GM19239 (cell line): ENCODE measurements around the gene CHRND.

Experiments used
- DNase-seq: peaks from one replicate; pipeline ENCODE4 v3.0.0; 2011; ENCODE audit warnings: low spot score; ENCODE audit not compliant: insufficient read length
- FAIRE-seq: peaks from 2 replicates; lab custom pipeline; 2011; peaks lifted over from hg19 to GRCh38; lab: Jason Lieb, UNC

CHRND gene

DNA sequence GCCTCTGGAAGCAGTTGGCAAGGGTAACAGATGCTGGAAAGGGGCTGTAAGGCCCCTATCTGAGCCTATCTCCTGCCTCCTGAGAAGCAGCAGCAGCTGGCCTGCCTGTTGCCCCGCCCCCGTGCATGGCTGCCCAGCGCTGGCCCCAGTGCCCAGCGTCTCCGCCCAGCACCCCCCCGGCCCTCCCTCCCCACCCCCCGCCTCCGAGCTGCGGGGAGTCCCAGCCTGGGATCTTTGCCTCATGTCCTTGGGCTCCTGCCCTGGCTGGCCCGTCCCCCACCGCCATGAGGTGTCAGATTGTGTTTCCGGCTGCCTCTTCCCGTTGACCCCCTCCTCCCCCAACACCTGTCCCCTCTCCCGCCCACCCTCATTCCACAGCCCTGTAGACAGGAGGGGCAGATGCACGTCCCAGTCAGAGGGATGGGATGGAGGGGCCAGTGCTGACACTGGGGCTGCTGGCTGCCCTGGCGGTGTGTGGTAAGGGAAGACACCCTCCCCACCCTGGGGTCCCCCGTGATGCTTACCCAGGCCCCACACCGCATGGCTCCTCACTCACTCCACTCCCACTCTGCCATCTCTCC, at the start of gene CHRND:
Gene CHRND, plus strand, starts transcription at position 370 of the 581 bp plus-strand sequence. Its CDS starts 56 bp downstream, at position 426.
- FAIRE-seq, result no peak
- no peak for DNase-seq

DNA sequence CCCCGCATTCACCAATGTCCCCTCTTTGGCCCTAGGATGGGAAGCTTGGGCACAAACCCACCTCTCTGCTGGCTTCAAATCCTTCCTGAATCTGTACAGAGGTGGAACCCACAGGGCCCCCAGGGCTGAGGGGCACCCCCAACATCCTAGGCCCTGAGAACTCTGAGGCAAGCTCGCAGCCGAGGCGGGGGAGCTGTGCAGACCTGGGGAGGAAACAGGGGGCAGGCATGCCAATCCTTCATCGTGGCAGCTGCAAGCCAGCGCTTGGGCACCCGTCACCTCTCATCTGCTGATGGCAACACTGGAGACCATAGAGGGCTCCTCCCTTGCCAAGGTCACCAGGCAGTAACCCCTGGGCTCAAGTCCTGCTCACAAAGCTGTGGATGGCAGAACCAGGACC, 49.2 kb upstream of the CHRND start:
- DNase-seq (no peak), FAIRE-seq (no peak)

DNA sequence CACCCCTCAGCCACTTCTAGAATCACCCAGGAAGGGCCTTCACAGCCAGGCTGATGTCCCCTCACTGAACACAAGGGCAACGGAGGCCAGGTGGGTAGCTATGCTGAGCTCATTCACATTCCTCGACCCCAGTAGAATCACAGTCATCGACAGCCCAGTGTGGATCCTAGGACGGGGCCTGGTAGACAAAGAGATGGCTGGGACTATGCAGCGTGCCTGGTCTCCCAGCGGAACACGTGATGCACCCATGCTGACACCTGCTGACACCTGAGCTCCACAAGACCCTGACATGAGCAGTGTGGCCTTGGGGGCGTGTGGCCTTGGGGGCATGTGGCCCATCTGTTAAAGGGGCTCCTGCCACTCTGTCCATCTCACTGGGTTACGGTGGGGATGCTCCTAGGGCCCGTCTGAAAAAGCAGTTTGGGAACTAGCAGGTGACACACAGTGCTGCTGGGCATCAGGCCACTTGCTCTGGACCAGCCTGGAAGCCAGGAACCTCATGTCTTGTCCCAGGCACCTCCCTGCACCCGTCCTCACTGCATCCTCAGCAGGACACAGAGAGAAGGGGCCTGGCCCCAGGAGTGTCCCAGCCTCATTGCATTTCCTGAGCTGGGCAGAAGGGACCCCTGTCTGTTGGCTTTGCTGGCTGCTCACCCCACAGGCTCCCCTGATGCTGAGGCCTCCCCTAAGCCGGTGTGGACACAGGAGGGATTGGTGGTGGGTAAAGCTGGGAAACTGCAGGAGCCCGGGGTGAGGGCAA, 48.0 kb upstream of the CHRND start:
- FAIRE-seq, result no peak
- no peak for DNase-seq

DNA sequence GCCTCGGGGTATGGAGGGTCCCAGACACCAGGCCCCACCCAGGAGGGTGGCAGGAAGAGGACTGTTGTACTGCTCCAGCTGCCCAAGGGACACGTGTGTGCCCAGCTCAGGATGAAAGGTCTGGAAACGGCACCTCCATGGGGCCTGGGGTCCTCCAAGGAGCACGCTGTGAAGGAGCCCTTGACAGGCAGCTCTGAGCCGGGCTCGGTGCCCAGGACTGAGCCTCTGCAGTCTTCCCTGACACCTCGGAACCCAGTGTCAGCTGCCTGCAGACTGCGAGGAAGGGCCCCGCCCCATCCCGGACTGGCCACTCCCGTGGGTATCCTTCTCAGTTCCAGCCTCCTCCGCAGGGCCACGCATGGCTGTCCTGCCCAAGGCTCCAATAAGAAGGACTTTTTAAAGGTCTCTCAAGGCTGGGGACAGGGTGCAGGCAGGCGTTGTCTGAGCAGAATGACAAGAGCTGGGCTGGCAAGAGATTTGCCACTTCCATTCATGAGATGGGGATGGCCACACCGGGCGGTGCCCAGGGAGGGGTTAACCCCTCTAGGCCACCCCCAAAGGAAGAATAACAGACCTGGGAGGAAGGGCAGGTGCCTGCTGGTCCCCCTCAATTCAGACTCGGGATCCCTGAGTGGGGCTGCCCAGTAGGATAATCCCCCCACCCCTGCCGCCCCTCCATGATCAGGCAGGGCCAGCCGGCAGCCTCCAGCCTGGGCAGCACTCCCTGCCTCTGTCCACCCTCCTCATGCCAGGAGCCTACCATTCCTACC, 47.2 kb upstream of the CHRND start:
- no peak for FAIRE-seq

DNA sequence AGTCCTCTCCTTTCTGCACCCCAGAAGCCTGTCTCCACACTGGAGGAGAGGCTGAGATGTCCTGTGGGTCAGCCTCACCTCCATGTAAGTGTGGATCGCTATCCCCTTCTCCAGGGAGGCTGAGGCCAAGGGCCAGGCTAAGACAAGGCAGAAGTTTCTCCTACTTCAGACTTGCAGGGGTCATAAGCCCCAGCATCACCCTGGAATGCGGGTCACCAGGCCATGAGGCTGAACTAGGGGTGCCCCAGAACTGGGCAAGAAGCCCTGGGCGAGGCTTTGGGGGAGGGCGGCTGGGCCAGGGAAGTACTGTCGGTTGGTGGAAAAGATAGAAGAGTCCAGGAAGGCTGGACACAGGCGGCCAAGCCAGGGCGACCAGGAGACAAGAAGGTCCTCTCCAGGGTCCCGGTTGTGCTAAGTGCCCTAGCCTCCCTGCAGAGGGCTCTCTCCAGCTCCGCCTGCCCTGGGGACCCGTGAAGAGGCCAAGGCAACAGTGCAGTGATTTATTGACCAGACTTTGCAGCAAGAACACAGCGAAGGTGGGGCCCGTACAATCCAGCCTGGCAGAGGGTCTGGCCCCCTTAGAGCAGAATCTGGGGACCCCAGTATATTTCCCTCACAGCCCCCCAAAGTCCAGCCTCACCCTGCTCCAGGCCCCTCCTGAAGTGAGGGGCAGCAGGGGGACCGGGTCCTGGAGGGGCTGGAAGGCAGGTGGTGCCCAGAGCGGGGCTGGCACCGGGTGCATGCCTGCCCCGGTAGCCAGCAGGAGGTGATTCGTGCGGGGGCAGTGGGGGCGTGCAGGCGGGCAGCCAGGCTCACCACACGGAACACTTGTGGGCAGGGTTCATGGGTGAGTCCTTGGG, 46.4 kb upstream of the CHRND start:
- DNase-seq (no peak), FAIRE-seq (no peak)

More for the DNA sequence above, 47.2 kb upstream of the CHRND start:
- DNase-seq, result no peak

DNA sequence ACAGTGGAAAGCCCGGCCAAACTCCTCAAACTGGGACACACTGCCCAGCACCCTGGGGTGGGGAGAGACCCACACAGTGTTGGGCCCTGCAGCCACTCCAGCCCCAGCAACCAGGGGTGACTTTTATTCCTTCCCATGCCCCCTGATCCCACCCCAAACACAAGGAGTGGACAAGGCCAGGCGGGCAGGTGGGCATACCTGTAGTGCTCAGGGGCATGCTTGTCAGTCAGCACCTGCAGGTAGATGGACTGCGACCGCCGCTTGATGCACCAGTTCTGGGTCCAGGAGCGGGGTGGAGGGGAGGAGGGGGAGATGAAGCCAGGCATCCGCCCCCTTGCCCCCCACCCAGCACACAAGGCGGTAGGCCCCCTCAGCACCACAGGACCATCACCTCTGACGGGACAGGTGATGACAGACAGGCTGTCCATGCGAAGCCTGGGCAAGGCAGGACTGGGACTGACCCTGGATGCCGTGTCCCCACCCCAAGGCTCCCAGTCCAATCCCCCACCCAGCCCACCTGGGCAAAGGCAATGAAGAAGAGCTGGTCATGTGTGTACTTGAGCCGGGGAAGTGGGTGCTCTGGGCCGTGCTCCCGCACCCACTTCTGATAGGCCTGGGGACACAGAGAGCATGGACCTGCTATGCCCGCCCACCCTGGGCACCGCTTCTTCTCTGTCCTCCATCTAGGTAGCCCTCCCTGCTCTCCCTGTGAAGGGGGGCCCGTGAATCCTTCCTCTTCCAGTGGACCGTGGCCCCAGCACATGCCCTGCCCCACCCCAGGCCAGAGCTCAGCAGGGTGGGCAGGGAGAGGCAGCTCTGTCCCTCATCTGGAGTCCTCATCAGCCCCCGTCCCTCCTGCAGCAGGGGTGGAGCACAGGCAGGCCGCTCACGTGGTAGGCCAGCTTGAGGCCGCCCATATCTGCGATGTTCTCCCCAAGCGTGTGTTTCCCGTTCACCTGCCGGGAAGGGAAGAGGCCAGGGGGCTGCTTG, 45.5 kb upstream of the CHRND start:
- no peak for DNase-seq
- no peak for FAIRE-seq

DNA sequence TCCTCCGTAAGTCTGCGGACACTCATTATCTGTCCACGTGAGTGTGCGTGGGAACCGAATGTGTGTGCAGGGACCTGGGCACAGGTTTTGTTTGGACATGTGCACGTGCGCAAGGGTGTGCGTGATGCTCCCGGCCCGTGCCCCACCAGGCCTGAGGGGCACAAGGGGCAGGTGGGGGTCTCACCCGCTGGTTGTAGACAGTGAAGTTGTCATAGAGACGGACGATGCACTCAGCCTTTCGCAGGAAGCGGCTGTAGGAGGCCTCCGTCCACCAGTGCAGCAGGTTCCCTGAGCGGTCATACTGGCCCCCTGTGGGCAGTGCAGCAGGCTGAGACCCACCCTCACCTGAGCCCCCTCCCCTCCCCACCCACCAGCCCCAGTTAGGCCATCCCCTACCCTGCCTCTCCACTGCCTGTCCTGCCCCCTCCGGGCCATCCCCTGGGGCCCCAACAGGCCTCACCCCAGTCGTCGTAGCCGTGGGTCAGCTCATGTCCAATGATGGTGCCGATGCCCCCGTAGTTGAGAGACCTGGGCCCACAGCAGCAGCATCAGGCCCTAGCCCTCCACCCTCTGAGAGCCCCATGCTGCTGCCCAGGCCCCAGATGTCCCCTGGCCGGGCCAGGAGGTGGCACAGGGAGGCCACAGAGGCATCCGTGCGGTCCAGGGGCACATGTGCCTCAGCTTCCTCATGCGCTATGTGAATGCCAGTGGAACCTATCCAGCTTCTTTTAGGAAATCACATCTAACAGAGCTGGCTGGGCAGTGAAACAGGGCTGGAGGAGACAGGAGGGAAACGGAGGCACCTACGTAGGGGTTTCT, 44.4 kb upstream of the CHRND start:
- FAIRE-seq, result no peak

DNA sequence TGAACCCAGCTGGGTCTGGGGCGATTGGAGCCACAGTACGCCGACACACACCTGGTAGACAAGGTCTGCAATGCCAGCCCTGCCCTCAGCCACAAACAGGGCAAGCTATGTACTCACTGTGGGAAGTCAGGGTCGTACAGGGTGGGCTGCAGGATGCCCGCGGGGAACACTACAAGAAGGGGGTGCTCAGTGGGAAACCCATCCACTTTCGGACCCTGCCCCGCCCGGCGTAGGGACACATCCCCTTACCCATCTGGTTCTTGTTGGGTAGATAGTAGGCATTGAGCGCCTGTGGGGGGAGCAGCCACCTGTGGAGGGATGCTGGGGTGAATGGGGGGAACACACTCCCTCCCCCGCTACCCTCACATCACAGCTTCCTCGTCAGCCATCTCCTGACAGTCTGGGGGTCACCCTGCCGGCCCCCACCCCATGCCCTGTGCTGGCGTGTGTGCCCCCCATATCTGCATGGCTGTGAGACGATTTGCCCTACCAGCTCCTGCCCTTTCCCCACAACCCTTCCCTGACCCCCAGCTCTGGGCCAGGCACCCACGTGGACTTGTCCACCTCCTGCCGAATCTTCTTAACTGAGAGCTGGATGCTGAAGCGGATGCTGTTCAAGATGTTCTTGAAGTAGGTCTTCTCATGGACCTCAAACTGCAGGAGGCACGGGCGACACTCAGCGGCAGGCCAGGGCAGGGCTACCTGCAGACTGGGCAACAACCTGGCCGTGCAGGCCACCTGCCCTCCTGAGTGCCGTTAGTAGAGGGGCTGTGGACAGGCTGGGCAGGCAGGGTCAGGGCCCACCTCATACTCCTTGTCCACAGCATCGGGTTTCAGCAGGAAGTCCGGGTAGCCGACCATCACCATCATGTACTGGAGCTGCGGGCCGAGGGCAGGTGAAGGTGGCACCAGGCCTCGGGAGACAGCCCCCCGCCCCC, 43.4 kb upstream of the CHRND start:
- FAIRE-seq (no peak), DNase-seq (no peak)

More for the DNA sequence above, 44.4 kb upstream of the CHRND start:
- no peak for DNase-seq

DNA sequence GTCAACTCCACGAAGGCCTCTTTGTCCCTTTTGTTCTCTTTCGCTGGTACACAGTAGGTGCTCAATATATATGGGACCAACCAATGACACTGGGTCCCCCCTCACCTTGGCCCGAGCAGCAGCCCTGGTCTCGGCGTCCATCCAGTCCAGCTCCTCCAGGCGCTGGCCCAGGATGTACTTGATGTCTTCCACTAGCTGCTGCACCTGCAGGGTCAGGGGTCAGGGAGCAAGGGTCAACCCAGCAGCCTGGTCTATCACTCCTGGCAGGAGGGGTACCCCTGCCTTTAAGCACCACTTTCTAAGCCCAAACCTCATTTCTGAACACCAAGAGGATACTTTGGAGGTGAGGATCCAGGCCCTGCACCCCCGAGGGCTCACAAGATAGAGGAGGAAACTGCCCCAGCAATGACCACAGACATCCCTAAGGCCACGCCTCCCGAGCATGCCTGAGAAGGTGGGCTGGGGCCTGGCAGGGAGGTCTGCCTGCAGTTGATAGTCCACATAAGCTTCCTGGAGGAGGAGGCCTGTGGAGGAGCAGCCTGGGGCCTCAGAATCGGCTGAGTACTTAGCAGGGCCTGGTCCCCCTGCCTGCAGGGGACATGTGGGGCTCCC, 42.5 kb upstream of the CHRND start:
- DNase-seq, result no peak

DNA sequence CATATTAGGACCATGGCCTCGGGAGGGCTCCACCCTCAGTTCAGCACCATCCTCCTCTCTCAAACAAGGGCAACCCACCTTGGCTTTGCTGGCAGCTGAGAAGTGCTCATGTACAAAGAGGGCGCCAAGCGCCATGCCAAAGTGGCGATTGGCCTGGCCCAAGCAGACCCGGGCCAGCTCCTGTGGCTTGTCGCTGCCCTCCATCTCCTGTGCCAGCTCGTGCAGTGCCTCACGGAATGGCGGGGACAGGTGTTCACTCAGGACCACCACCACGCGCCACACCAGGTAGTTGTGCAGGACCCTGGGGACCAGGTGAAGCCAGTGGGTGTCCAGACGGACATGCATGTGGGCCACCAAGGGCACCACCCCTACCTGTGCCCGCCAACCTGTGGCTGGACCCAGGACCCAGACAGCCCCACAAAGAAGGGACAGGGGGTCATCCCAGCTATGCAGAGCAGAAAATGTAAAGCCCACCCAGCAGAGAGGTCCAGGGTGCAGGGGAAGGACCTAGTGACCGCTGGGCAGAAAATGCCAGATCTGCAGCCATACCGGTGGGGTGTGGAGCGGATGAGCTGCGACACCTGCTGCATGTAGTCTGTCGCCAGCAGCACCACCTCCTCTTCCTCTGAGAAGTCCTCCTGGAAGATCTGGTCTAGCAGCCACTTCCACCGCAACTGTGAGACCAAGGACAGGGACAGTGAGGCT, 41.9 kb upstream of the CHRND start:
- no peak for DNase-seq
- FAIRE-seq, result no peak

More for the DNA sequence above, 42.5 kb upstream of the CHRND start:
- FAIRE-seq, result no peak

DNA sequence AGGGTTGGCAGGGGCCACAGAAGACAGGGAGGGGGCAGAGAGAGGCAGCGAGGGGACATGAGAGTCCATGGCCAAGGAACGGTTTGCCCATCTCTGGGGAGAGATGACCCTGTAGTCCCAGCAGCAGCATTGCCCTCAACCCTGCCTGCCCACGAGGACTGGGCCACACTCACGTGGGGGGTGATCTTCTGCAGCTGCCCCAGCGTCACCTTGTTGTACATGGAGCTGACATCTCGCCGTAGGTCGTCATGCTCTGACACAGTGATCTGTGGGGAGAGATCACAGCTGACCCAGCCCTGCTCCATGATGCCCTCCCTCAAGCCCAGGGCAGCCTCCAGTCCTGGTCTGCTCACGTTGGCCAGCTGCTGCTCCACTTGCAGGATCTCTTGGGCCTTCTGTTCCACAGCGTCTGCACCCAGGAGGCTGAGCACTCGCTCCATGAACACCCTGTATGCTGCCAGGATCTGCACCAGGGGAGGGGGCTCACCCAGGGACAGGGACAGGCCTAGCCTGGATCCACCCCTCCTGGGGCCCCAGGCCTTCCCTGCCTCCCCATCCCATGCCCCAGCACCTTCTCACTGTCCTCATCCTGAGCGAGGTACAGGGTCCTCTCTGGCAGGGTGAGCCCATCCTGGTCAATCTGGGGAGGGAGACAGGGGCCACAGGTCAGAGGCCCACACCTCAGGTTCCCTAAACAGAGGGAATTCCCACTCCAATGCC, 41.2 kb upstream of the CHRND start:
- no peak for FAIRE-seq
- no peak for DNase-seq

DNA sequence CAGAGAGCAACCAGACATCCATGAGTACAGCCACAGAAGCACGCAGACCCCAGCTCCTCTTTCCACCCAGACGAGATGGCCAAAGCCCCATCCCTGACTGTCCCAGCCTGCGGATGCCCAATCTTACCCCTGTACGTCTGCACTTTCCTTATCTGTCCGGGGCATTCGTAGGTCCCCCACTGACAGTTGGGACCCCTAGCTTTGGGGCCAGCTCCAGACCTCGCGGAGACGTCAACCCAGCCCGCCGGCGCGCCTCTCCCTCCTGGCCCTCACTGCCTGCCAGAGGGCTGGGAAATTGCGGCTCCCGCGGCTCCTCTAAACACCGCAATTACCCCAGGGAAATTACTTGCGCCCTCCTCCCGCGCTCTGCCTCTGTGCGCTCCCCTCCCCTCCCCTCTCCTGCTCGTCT, 40.6 kb upstream of the CHRND start:
- no peak for FAIRE-seq

DNA sequence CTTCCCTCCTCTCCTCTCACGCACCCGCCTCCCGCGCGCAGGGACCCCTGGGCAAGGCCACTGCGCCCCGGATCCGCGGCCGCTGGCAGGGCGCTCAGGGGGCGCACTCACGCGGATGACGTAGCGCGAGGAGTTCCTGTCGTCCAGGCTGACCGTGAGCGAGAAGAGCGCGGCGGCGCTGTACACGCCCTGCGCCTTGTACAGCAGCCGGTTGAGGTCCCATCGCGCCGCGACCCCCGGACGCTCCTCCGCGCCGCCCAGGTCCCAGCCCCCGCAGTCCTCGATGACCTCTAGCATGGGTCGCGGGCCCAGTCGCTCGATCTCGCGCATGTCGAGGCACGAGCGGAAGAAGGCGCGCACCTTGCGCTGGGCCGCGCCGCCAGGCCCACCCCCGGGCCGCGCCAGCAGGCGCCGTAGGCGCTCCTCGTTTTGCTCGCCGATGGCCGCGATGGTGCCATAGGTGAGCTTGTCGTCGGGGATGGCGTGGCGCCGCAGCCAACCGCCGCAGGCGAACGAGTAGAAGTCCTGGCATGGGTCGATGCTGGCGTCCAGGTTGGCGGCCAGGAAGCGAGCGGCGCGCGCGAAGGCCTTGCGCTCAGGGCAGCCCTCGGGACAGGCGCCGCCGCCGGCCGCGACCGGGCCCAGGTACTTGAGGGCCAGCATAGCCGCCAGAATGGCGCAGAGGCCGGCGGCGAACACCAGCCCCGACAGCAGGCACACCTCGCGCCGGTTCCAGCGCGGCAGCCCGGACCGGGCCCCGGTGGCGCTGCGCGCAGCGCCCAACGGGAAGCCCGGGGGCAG, 40.0 kb upstream of the CHRND start:
- DNase-seq (no peak), FAIRE-seq (no peak)

More for the DNA sequence above, 40.6 kb upstream of the CHRND start:
- no peak for DNase-seq

DNA sequence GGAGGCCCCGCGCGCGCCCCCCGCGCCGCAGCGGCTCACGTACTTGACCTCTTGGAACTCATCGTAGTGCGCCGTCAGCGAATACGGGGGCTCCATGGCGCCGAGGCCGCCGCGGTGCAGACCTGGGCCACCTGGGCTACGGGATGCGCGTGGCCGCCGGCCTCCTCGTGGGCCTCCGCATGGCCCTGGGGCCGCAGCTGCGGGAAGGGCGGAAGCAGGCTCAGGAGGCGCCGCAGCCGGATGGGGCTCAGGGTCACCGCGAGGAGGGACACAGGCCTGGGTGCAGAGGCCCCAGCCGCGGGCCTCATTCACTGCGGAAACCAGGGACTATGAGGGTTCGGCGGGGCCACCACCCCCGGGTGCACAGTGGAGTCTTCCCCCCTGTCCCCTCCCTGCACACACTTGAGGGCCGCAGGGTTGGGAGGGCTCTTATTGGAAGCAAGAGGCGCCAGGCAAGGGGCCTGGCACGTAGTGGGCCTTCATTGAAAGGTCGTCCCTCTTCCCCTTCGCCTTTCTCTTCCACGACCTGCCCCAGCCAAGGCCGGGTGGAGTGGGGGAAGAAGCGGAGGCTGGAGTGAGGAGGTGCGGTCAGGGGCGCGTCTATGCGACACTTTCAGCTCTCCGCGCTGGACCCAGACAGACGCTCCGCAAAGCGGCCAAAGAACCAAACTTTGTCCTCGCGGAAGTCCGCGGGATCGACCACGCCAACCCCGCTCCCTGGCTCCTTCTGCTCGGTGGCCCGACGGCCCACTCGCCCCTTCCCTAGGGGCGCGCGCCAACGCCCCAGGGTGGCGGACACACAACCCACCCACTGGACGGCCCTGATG, 39.2 kb upstream of the CHRND start:
- FAIRE-seq (no peak), DNase-seq (no peak)
